ENCODE measurements around the gene EFL1. TPM values are rescaled to one million over a fixed set of nuclear protein-coding genes. Genes with fewer than 3 reads are reported as not detected.

Gene EFL1
- polyA plus RNA-seq, 1 of the 3 experiments (the other 2 are of a cell fraction): 12.3 TPM

DNA sequence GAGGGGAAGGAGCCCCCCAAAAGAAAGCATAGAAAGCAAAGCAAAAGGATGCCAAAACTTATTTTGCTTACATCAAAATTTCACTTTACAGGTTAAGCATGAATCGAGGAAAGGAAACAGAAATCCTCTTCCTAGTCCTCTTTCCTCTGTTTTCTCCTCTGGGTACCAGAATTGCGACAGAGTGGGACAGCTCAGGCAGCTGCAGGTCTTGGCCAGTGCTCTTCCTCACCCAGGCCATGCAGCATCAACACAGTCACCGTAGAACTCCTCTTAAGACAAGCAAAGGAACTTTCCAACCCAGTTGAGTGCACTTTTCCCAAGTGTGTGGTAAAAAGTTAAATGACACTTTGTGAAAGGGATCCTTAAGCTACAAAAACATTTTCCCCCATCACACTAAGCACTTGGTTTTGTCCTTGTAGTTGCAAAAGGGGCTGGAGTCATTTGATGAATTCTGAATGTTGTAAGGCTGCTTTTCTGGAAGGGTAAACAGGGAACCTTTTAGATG lies 170.8 kb downstream of the EFL1 start:
- Histone ChIP-seq H4K20me1 (ENCODE audit: insufficient read depth) (no peaks in the 10 kb centered on the region), H3K9me3 (no peaks in the 10 kb centered on the region), H3K4me2 (no peak overlapping the region), H3K27me3 (ENCODE audit: insufficient read depth) (no peaks in the 10 kb centered on the region), H2AFZ (ENCODE audit: low read depth) (no peak overlapping the region), H3K79me2 (ENCODE audit: insufficient read depth) (peaks cover 24% of the 10 kb centered on the region), H3F3A (replicated peaks; ENCODE audit: insufficient read depth) (no peaks in the 10 kb centered on the region), H3K9me2 (no peaks in the 10 kb centered on the region), H3K9ac (no peak overlapping the region), H3K36me3 (replicated peaks in 1 of 2; ENCODE audit: control insufficient read depth in 1 of 2, insufficient read depth in 2 of 2, low read length in 1 of 2) (peaks cover 0 to 7% of the 10 kb centered on the region in 2 experiments), H3K4me3 (ENCODE audit: low read depth in 2 of 2, low read length in 1 of 2) (no peak overlapping the region), H3K4me1 (ENCODE audit: control insufficient read depth in 1 of 2, insufficient read depth in 2 of 2, low read depth in 1 of 2, low read length in 1 of 2) (no peaks in the 10 kb centered on the region), H3K27ac (ENCODE audit: low read depth in 2 of 2, low read length in 1 of 2) (no peak overlapping the region)
- no peak for TF ChIP-seq RAD21 (IDR thresholded peaks at IDR 0.05; ENCODE audit: low read length)
- TF ChIP-seq RCOR1 (IDR thresholded peaks at IDR 0.05; ENCODE audit: low read length): no peak
- ChIA-PET POLR2A (no interaction called here), CTCF (interaction anchor here (0.8 to 1.3 kb wide), 2 partner anchors 48 to 681 kb away, joined by 3 to 6 read pairs; no protein-coding TSS in a partner anchor)
- 76% methylated on average over 3 of the region's 3 CpGs for WGBS (ENCODE audit: low lambda C conversion rate)
- no peak for DNase-seq

- H3K4me1 ChIP-seq (ENCODE audit: control insufficient read depth in 1 of 2, insufficient read depth in 2 of 2, low read depth in 1 of 2, low read length in 1 of 2): peaks cover 0 to 4% of the 10 kb centered on the region in 2 experiments; a peak in 1 of 4 replicates
- no peaks in the 10 kb centered on the region for H4K20me1 ChIP-seq (ENCODE audit: insufficient read depth)
- no peaks in the 10 kb centered on the region for H3K36me3 ChIP-seq (replicated peaks in 1 of 2; ENCODE audit: control insufficient read depth in 1 of 2, insufficient read depth in 2 of 2, low read length in 1 of 2)
- no peaks in the 10 kb centered on the region for H3K79me2 ChIP-seq (ENCODE audit: insufficient read depth)
- ChIA-PET CTCF (interaction anchor here (1.1 to 1.2 kb wide), 2 partner anchors 8 to 27 kb away, joined by 3 read pairs; no protein-coding TSS in a partner anchor), POLR2A (interaction anchor here (0.6 kb wide), 1 partner anchor 796 kb away, joined by 3 read pairs; no protein-coding TSS in a partner anchor)
- no peaks in the 10 kb centered on the region for H3K27me3 ChIP-seq (ENCODE audit: insufficient read depth)
- H2AFZ ChIP-seq (ENCODE audit: low read depth): no peak overlapping the region
- no peak for DNase-seq
- H3K4me2 ChIP-seq: no peak overlapping the region
- TF ChIP-seq, protein P1, sequence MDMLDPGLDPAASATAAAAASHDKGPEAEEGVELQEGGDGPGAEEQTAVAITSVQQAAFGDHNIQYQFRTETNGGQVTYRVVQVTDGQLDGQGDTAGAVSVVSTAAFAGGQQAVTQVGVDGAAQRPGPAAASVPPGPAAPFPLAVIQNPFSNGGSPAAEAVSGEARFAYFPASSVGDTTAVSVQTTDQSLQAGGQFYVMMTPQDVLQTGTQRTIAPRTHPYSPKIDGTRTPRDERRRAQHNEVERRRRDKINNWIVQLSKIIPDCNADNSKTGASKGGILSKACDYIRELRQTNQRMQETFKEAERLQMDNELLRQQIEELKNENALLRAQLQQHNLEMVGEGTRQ (IDR thresholded peaks at IDR 0.05; ENCODE audit: borderline replicate concordance, low read depth, low read length): no peak
- TF ChIP-seq YY1 (IDR thresholded peaks at IDR 0.05; ENCODE audit: low read depth) (no peak), FOSL2 (IDR thresholded peaks at IDR 0.05; ENCODE audit: borderline replicate concordance, low read depth) (no peak), NRF1 (IDR thresholded peaks at IDR 0.05; ENCODE audit: low read depth, low read length) (no peak), EZH2phosphoT487 (IDR thresholded peaks at IDR 0.05; ENCODE audit: borderline replicate concordance, low read depth) (no peak), EP300 (IDR thresholded peaks at IDR 0.05; ENCODE audit: borderline replicate concordance in 1 of 2, low read depth in 1 of 2, low read length in 1 of 2) (no peak), TEAD4 (IDR thresholded peaks at IDR 0.05; ENCODE audit: borderline replicate concordance, insufficient read depth) (no peak), TAF1 (IDR thresholded peaks at IDR 0.05; ENCODE audit: borderline replicate concordance, low read depth, low read length) (no peak), NFIC (IDR thresholded peaks at IDR 0.05; ENCODE audit: borderline replicate concordance) (no peak)
- TF ChIP-seq, protein P2, sequence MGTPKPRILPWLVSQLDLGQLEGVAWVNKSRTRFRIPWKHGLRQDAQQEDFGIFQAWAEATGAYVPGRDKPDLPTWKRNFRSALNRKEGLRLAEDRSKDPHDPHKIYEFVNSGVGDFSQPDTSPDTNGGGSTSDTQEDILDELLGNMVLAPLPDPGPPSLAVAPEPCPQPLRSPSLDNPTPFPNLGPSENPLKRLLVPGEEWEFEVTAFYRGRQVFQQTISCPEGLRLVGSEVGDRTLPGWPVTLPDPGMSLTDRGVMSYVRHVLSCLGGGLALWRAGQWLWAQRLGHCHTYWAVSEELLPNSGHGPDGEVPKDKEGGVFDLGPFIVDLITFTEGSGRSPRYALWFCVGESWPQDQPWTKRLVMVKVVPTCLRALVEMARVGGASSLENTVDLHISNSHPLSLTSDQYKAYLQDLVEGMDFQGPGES (IDR thresholded peaks at IDR 0.05; ENCODE audit: low read depth, low read length): no peak
- no peak overlapping the region for H3K27ac ChIP-seq (ENCODE audit: low read depth in 2 of 2, low read length in 1 of 2)
- no peaks in the 10 kb centered on the region for H3K9me2 ChIP-seq
- peaks cover 5% of the 10 kb centered on the region for H3F3A ChIP-seq (replicated peaks; ENCODE audit: insufficient read depth)
- no peak overlapping the region for H3K4me3 ChIP-seq (ENCODE audit: low read depth in 2 of 2, low read length in 1 of 2)
- no peaks in the 10 kb centered on the region for H3K9me3 ChIP-seq
- H3K9ac ChIP-seq: no peak overlapping the region
- WGBS (ENCODE audit: low lambda C conversion rate): 85% methylated on average over 16 of the region's 16 CpGs
These were observed 176.1 kb downstream of the EFL1 start for GRCh38 chr15:82086243-82086995.
